DOHH2 (cell line): ENCODE results near the gene SLC12A3.

Experiments
- H3F3A ChIP-seq: fragments of 200-600 bp; sonication (generic), shearing (Covaris generic); 2 replicates; pipeline ENCODE4 v1.6.0; 2016; ENCODE audit warnings: antibody characterized with exemption, mild to moderate bottlenecking; ENCODE audit not compliant: control insufficient read depth, insufficient read depth
- H3K27ac ChIP-seq: fragments of 200-600 bp; sonication (generic); 2 replicates; pipeline ENCODE4 v1.5.1; 2014; ENCODE audit warnings: low read depth, mild to moderate bottlenecking, low read length, moderate library complexity
- H3K27me3 ChIP-seq: fragments of 200-600 bp; sonication (generic); 2 replicates; pipeline ENCODE4 v1.6.1; 2014; ENCODE audit warnings: mild to moderate bottlenecking, low read length, mixed read lengths; ENCODE audit not compliant: control insufficient read depth
- H3K36me3 ChIP-seq: fragments of 200-600 bp; sonication (generic); 2 replicates; pipeline ENCODE4 v1.6.1; 2014; ENCODE audit warnings: mild to moderate bottlenecking, low read length, moderate library complexity, mixed read lengths; ENCODE audit not compliant: control insufficient read depth
- H3K4me1 ChIP-seq: fragments of 200-600 bp; sonication (generic); 2 replicates; pipeline ENCODE4 v1.6.1; 2014; ENCODE audit warnings: mild to moderate bottlenecking, low read length, mixed read lengths; ENCODE audit not compliant: control insufficient read depth
- H3K4me2 ChIP-seq: fragments of 200-600 bp; sonication (generic); 2 replicates; pipeline ENCODE4 v1.6.0; 2014; ENCODE audit warnings: mild to moderate bottlenecking, low read length, moderate library complexity
- H3K4me3 ChIP-seq: fragments of 200-600 bp; sonication (generic); 2 replicates; pipeline ENCODE4 v1.5.1; 2014; ENCODE audit warnings: mild to moderate bottlenecking, low read length, mixed read lengths
- H3K79me2 ChIP-seq: fragments of 200-600 bp; sonication (generic); 2 replicates; pipeline ENCODE4 v1.6.1; 2014; ENCODE audit warnings: mild to moderate bottlenecking, low read length, mixed read lengths; ENCODE audit not compliant: control insufficient read depth
- H3K9me2 ChIP-seq: fragments of 200-600 bp; sonication (generic); replicated peaks from 2 replicates; pipeline ENCODE4 v1.6.1; 2014; ENCODE audit warnings: mild to moderate bottlenecking, low read length, mixed read lengths; ENCODE audit not compliant: control insufficient read depth
- H3K9me3 ChIP-seq: fragments of 200-600 bp; sonication (generic); 2 replicates; pipeline ENCODE4 v1.6.1; 2014; ENCODE audit warnings: antibody characterized with exemption, low read length, mixed read lengths; ENCODE audit not compliant: control insufficient read depth, insufficient read depth
- H4K20me1 ChIP-seq: fragments of 200-600 bp; sonication (generic); 2 replicates; pipeline ENCODE4 v1.6.0; 2014; ENCODE audit warnings: low read depth, mild to moderate bottlenecking, antibody characterized with exemption, low read length, moderate library complexity; ENCODE audit not compliant: control insufficient read depth, insufficient read depth
- EZH2phosphoT487 ChIP-seq: fragments of 200-600 bp; sonication (generic); IDR thresholded peaks from 2 replicates; pipeline ENCODE4 v1.6.1; 2017; ENCODE audit warnings: borderline replicate concordance, mild to moderate bottlenecking, antibody characterized with exemption, low read length, moderate library complexity, mixed read lengths
- TF ChIP-seq, protein P1 (sequence below): fragments of 200-600 bp; sonication (generic); IDR thresholded peaks from one replicate; pipeline ENCODE4 v1.5.1; 2014; ENCODE audit warnings: antibody characterized with exemption, mild to moderate bottlenecking, low read depth, low read length; ENCODE audit not compliant: poor library complexity, severe bottlenecking

The SLC12A3 gene

DNA sequence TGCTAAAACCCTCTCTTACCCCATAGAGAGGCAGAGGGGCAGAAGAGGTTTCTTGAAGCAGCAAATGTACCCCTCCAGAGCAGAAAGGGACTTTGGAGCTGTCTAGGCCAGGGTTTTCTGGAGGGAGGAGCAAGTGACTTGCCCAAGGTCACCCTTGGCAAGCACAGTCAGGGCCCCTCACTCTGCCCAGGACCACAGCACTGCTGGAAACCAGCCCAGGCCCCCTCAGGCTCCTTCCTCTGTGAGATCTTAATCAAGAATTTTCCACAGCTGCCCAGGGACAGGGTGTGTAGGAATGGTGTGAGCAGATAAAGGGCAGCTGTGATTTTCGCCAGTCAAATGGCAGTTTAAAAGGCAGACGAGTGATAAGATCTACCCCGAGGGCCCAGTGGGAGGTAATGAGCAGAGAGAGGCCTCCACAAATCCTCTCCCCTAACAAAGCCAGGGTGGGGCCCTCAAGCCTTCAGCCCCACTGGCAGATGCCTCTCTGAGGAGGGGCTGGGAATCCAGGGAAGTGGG is 3.9 kb upstream of the SLC12A3 start:
- peaks cover 37% of the 10 kb centered on the region for H3K4me1 ChIP-seq
- peak overlapping the region; percentile 62 for H3K27ac ChIP-seq
- no peaks in the 10 kb centered on the region for H3K79me2 ChIP-seq
- H3K27me3 ChIP-seq, result no peaks in the 10 kb centered on the region
- TF ChIP-seq, protein P1, sequence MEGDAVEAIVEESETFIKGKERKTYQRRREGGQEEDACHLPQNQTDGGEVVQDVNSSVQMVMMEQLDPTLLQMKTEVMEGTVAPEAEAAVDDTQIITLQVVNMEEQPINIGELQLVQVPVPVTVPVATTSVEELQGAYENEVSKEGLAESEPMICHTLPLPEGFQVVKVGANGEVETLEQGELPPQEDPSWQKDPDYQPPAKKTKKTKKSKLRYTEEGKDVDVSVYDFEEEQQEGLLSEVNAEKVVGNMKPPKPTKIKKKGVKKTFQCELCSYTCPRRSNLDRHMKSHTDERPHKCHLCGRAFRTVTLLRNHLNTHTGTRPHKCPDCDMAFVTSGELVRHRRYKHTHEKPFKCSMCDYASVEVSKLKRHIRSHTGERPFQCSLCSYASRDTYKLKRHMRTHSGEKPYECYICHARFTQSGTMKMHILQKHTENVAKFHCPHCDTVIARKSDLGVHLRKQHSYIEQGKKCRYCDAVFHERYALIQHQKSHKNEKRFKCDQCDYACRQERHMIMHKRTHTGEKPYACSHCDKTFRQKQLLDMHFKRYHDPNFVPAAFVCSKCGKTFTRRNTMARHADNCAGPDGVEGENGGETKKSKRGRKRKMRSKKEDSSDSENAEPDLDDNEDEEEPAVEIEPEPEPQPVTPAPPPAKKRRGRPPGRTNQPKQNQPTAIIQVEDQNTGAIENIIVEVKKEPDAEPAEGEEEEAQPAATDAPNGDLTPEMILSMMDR, result no peak
- no peak for TF ChIP-seq EZH2phosphoT487
- H3K4me2 ChIP-seq, result peak overlapping the region; percentile 70
- H3K36me3 ChIP-seq, result no peaks in the 10 kb centered on the region
- H4K20me1 ChIP-seq, result no peaks in the 10 kb centered on the region
- no peaks in the 10 kb centered on the region for H3K9me3 ChIP-seq
- peak overlapping the region; percentile 50 for H3K4me3 ChIP-seq
- no peaks in the 10 kb centered on the region for H3K9me2 ChIP-seq
- peaks cover 5% of the 10 kb centered on the region; the same call in 1 of the 2 replicates for H3F3A ChIP-seq

DNA sequence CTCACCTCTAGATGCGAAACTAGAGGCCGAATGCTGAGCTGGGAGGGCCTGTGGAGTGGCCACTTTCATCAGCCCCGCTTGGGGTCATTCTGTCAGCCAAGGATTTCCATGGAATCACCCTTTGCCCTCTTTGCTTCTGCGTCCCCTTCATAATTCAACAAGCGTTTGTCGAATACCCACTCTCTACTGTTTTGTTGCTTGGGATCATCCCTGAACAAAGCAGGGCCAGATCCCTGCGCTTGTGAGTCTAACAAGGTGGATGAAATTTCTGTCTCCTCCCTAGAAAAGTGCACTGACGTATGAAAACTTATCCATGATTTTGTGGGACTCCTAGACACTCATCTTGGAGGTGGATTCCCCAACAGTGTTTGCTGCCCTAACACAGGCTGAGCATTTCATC is 3.3 kb upstream of the SLC12A3 start:
- Histone ChIP-seq H3K9me3 (no peaks in the 10 kb centered on the region), H3K79me2 (no peaks in the 10 kb centered on the region), H4K20me1 (no peaks in the 10 kb centered on the region), H3K36me3 (no peaks in the 10 kb centered on the region), H3F3A (peaks cover 5% of the 10 kb centered on the region; the same call in 1 of the 2 replicates), H3K27me3 (no peaks in the 10 kb centered on the region), H3K4me1 (peaks cover 37% of the 10 kb centered on the region), H3K4me2 (no peak overlapping the region), H3K27ac (no peak overlapping the region), H3K4me3 (no peak overlapping the region), H3K9me2 (no peaks in the 10 kb centered on the region)
- TF ChIP-seq EZH2phosphoT487, result no peak
- TF ChIP-seq, protein P1, result no peak

DNA sequence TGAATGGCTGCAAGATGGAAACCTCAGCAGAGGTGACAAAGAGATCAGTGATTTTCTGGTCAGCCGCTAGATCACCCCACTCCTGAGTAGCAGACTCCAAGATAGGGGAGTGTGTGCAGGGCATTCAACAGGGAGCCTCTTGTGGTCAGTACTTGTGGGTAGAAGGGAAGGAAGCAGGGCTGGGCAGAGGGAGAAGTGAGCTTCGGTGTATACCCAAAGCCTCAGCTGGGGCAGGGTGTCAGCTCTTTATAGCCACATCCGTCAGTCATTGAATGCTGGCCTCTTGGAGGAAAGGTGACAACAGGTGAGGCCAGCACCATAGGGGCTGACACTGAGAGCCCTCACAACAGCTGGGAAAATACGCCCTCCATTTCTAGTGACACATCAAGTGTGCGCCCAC is 2.2 kb upstream of the SLC12A3 start:
- Histone ChIP-seq H3K27ac (no peak overlapping the region), H3K4me3 (no peak overlapping the region), H3K4me1 (peaks cover 42% of the 10 kb centered on the region), H3K27me3 (no peaks in the 10 kb centered on the region), H3K9me2 (no peaks in the 10 kb centered on the region), H3F3A (peaks cover 5% of the 10 kb centered on the region; the same call in 1 of the 2 replicates), H3K36me3 (no peaks in the 10 kb centered on the region), H3K79me2 (no peaks in the 10 kb centered on the region), H4K20me1 (no peaks in the 10 kb centered on the region), H3K9me3 (no peaks in the 10 kb centered on the region), H3K4me2 (no peak overlapping the region)
- TF ChIP-seq, protein P1, result no peak
- TF ChIP-seq EZH2phosphoT487, result no peak
